RWPE1 (cell line): Measurements from ENCODE around the gene ZCWPW1.
"Not testable (repeated sequence)": the region's sequence is repeated elsewhere in the genome, so short reads cannot be mapped to it uniquely, and the experiment has no call there.

Experiments used
- CTCF ChIA-PET: fragments of 350-600 bp; sonication (Branson Sonifier 250); formaldehyde crosslinking; extraction: SDS; loops from one replicate; lab custom pipeline; 2021; lab: Yijun Ruan, JAX
- POLR2A ChIA-PET: fragments of 400-600 bp; formaldehyde crosslinking; extraction: SDS; loops from one replicate; lab custom pipeline; 2020; ENCODE audit warnings: antibody characterized with exemption; ENCODE audit not compliant: low non-redundant PET; lab: Yijun Ruan, JAX
- DNase-seq: peaks from one replicate; pipeline ENCODE4 v3.0.0; 2012; ENCODE audit warnings: low spot score
- H3K27ac ChIP-seq: fragments of 450-650 bp; 2 replicates; pipeline ENCODE4 v1.5.1; 2017
- TF ChIP-seq, protein P1 (sequence below): fragments of 450-650 bp; conservative IDR thresholded peaks from 2 replicates; pipeline ENCODE4 v1.5.1; 2017; ENCODE audit warnings: low read depth, mild to moderate bottlenecking

The ZCWPW1 gene

DNA sequence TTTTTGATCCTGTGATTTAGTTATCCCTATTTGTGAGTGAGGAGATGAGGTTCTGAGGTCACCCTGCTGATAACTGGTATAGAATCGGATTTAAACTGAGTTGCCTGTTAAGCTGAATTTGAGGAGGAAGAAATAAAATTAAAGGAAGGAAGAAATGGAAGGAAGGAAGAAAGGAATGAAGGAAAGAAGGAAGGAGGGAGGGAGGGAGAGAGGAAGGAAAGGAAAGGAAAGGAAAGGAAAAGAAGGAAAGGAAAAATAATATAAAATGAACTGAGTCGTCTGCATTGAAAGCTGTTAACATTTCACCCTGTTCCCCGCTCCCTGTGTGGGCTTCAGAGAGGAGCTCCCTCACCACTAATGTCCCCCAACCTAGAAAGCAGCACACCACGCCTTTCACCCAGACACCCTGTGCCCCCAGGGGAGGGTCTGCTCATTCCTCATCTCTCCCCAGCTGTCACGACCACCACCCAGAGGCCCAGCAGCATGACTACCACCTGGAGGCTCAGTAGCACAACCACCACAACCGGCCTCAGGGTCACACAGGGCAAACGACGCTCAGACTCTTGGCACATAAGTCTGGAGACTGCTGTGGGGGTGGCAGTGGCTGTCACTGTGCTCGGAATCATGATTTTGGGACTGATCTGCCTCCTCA, 38.9 kb downstream of the ZCWPW1 start:
- ChIA-PET POLR2A (no interaction called here), CTCF (no interaction called here)
- TF ChIP-seq, protein P1, sequence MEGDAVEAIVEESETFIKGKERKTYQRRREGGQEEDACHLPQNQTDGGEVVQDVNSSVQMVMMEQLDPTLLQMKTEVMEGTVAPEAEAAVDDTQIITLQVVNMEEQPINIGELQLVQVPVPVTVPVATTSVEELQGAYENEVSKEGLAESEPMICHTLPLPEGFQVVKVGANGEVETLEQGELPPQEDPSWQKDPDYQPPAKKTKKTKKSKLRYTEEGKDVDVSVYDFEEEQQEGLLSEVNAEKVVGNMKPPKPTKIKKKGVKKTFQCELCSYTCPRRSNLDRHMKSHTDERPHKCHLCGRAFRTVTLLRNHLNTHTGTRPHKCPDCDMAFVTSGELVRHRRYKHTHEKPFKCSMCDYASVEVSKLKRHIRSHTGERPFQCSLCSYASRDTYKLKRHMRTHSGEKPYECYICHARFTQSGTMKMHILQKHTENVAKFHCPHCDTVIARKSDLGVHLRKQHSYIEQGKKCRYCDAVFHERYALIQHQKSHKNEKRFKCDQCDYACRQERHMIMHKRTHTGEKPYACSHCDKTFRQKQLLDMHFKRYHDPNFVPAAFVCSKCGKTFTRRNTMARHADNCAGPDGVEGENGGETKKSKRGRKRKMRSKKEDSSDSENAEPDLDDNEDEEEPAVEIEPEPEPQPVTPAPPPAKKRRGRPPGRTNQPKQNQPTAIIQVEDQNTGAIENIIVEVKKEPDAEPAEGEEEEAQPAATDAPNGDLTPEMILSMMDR = no peak
- DNase-seq = no peak
- H3K27ac ChIP-seq = no peak overlapping the region

DNA sequence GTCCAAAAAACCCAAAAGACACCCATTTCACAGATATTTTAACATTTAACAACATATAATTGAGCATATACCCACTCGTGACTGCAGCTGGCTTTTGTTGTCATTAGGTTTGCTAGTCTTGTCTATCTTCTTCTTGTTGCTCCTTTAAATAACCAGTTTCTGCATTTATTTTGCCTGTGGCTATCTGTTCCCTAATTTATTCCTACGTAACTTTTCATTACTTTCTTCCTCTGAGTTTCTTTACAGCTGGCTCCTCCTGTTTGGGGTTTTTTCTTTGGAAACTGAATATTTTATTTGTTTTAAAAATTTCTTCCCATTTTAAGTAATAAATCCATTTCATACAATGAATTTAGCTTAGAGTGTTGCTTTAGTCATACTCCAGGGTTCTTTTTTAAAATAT, 40.8 kb downstream of the ZCWPW1 start:
- ChIA-PET POLR2A (no interaction called here), CTCF (no interaction called here)
- TF ChIP-seq, protein P1 = no peak

DNA sequence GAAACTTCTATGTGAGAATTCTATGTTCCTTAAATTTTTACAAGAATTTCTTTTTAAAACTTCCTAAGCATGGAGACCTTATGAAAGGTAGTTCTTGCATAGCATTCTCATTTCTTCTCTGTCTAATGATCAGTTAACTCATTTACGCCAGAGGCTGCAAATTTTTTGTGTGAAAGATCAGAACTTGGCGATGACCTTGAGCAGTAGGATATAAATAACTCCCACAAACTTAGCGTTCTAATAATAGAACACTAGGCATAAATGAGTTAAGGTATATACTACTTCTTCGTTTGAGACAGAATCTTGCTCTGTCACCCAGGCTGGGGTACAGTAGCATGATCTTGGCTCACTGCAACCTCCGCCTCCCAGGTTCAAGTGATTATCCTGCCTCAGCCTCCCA, 41.6 kb downstream of the ZCWPW1 start:
- DNase-seq = no peak
- ChIA-PET CTCF (no interaction called here), POLR2A (no interaction called here)
- no peak overlapping the region for H3K27ac ChIP-seq
- TF ChIP-seq, protein P1 = no peak

More for the DNA sequence above, 40.8 kb downstream of the ZCWPW1 start:
- DNase-seq = no peak
- no peak overlapping the region for H3K27ac ChIP-seq

DNA sequence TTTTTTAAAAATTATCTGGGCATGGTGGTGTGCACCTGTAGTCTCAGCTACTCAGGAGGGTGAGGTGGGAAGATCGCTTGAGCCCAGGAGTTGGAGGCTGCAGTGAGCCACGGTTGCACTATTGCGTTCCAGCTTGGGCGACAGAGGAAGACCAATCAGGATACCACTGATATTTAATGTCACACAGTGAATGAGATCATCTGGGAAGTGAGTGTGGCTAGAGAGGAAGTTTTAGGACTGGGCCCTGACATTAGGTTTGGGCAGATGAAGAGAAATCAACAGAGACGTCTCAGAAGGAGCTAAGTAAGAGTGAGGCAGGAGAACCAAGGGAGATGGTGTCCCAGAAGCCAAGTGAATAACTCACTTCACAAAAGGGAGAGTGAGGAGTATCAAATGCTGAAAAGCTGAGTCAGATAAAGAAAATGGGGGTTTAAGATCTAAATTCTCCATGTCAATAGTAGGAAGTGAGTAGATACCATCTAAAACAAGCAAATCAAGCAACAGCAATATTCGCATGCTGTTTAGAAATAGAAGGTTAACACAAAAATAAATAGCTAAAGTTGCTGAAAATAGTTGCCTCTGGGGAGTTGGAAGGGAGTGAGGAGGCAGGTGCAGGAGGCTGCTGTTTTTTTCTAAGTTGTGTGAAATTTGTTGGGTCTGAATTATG, 43.7 kb downstream of the ZCWPW1 start:
- DNase-seq = no peak
- TF ChIP-seq, protein P1 = no peak
- H3K27ac ChIP-seq = no peak overlapping the region
- CTCF ChIA-PET = interaction anchor here (0.6 kb wide), 2 partner anchors 17 to 253 kb away, joined by 4 to 5 read pairs; no protein-coding TSS in a partner anchor
- POLR2A ChIA-PET = no interaction called here

DNA sequence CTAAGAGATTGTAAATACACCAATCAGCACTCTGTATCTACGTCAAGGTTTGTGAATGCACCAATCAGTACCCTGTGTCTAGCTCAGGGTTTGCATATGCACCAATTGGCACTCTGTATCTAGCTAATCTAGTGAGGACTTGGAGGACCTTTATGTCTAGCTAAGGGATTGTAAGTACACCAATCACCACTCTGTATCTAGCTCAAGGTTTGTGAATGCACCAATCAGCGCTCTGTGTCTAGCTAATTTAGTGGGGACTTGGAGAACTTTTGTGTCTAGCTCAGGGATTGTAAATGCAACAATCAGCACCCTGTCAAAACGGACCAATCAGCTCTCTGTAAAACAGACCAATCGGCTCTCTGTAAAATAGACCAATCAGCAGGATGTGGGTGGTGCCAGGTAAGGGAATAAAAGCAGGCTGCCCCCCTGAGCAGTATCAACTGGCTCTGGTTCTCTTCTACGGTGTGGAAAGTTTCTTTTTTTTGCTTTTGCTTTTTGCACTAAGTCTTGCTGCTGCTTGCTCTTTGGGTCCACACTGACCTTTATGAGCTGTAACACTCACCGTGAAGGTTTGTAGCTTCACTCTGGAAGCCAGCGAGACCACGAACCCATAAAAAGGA, 46.2 kb downstream of the ZCWPW1 start:
- H3K27ac ChIP-seq, POLR2A ChIA-PET, DNase-seq: not testable (repeated sequence)
- CTCF ChIA-PET = interaction anchor here (0.6 kb wide), 1 partner anchor 24 kb away, joined by 3 read pairs; no protein-coding TSS in a partner anchor

DNA sequence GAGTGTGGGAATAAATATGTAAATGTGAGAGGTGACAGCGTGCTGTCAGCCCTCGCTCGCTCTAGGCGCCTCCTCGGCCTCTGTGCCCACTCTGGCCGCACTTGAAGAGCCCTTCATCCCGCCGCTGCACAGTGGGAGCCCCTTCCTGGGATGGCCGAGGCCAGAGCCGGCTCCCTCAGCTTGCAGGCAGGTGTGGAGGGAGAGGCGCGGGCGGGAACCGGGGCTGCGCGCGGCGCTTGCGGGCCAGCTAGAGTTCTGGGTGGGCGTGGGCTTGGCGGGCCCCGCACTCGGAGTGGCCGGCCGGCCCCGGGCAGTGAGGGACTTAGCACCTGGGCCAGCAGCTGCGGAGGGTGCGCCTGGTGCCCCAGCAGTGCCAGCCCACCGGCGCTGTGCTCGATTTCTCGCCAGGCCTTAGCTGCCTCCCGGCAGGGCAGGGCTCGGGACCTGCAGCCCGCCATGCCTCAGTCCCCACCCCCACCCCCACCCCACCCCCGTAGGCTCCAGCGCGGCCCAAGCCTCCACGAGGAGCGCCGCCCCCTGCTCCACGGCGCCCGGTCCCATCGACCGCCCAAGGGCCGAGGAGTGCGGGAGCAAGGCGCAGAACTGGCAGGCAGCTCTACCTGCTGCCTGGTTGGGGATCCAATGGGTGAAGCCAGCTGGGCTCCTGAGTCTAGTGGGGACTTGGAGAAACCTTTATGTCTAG, 46.8 kb downstream of the ZCWPW1 start:
- POLR2A ChIA-PET, DNase-seq, H3K27ac ChIP-seq, CTCF ChIA-PET: not testable (repeated sequence)

DNA sequence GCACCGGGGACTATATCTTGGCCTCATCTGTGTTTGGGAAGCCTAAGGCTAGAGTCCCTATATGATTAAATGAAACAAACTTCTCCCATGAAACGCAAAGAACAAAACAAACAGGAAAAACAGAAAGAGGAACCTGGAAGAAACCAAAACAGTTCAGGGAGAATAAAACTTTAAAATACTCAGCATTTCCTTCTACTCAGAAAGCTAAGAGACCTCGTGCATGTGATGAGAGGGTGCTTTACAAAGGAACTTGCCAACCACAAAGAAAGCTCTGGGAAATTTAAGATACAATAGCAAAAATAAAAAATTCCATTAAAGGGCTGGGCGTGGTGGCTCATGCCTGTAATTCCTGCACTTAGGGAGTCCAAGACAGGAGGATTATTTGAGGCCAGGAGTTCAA, 48.3 kb downstream of the ZCWPW1 start:
- no peak overlapping the region for H3K27ac ChIP-seq
- TF ChIP-seq, protein P1 = no peak
- ChIA-PET CTCF (interaction anchor here (0.7 kb wide), 1 partner anchor 980 kb away, joined by 6 read pairs; no protein-coding TSS in a partner anchor), POLR2A (no interaction called here)
- DNase-seq = no peak
